ENCODE measurements around the gene PERP. TPM values are rescaled to one million over a fixed set of nuclear protein-coding genes. Genes with fewer than 3 reads are reported as not detected.

PERP gene
- total and polyA plus RNA-seq, 2 of the 4 experiments (the other 2 are of a cell fraction) = 7.7 to 21.4 TPM

- no TSS peak for BruUV-seq (replicated peaks)
- Histone ChIP-seq H4K5ac (ENCODE audit: low read depth, low read length) (no peak overlapping the region), H2AFZ (replicated peaks; ENCODE audit: low read length, poor library complexity) (no peak overlapping the region), H3K9ac (ENCODE audit: low read depth, low read length) (no peak overlapping the region), H3K4me2 (ENCODE audit: low read depth, low read length) (peak overlapping the region; percentile 29), H3K36me3 (ENCODE audit: control insufficient read depth, insufficient read depth, low read length) (peaks cover 4% of the 10 kb centered on the region), H2AK9ac (replicated peaks; ENCODE audit: low read depth, low read length, poor library complexity) (no peak overlapping the region), H3K56ac (ENCODE audit: extremely low read depth, insufficient read depth, low read length) (no peak overlapping the region), H3K9me3 (ENCODE audit: control insufficient read depth, insufficient read depth, low read length) (no peaks in the 10 kb centered on the region), H3K79me1 (ENCODE audit: low read depth in 1 of 2, low read length in 2 of 2) (peaks cover 16 to 37% of the 10 kb centered on the region in 2 experiments), H3K4me1 (ENCODE audit: control insufficient read depth, insufficient read depth, low read length) (peaks cover 19% of the 10 kb centered on the region), H3K27ac (ENCODE audit: insufficient read depth, low read length) (no peak overlapping the region), H3K14ac (replicated peaks; ENCODE audit: low read depth, low read length) (peak overlapping the region; percentile 23; the same call in 1 of the 2 replicates), H3K4ac (ENCODE audit: low read depth, low read length) (peak overlapping the region; percentile 38; the same call in 1 of the 2 replicates), H3K4me3 (ENCODE audit: insufficient read depth, low read depth, low read length) (peak overlapping the region; percentile 1; the same call in 1 of the 2 replicates), H4K91ac (ENCODE audit: insufficient read depth, low read depth, low read length) (no peak overlapping the region), H2BK20ac (ENCODE audit: low read depth, low read length) (no peak overlapping the region), H2BK15ac (ENCODE audit: low read depth, low read length) (no peak overlapping the region), H4K8ac (ENCODE audit: low read depth in 2 of 2, low read length in 2 of 2) (peak overlapping the region in 1 of 2 experiments; percentile 54; a peak in 2 of 4 replicates), H2AK5ac (ENCODE audit: low read depth, low read length) (peak overlapping the region; percentile 80; the same call in 1 of the 2 replicates), H3K9me1 (ENCODE audit: insufficient read depth, low read length) (peaks cover 2% of the 10 kb centered on the region; the same call in 1 of the 2 replicates), H3K23ac (ENCODE audit: low read depth, low read length) (0 out of 2 replicates have a peak overlapping the region, but pooled peaks have one; percentile 36), H3K27me3 (ENCODE audit: control insufficient read depth, insufficient read depth, low read length) (peaks cover 5% of the 10 kb centered on the region; the same call in 1 of the 2 replicates), H4K20me1 (ENCODE audit: insufficient read depth, low read length) (no peaks in the 10 kb centered on the region), H2BK120ac (ENCODE audit: low read depth, low read length) (no peak overlapping the region), H2BK5ac (ENCODE audit: low read depth, low read length, poor library complexity, severe bottlenecking) (no peak overlapping the region), H3K18ac (ENCODE audit: low read depth, low read length) (no peak overlapping the region; the same call in 1 of the 2 replicates)
- TF ChIP-seq CEBPB (IDR thresholded peaks at IDR 0.05; ENCODE audit: low read depth, low read length) (0 out of 2 replicates have a peak, but pooled peaks have one; percentile 26), CHD1 (IDR thresholded peaks at IDR 0.05; ENCODE audit: low read depth, low read length) (no peak)
- ChIA-PET CTCF (no interaction called here), POLR2A (ENCODE audit: unreplicated experiment) (interaction anchor here (0.6 kb wide), 1 partner anchor 397 kb away, joined by 3 read pairs; no protein-coding TSS in a partner anchor)
- dilution Hi-C loops (cut with HindIII; ENCODE audit: low sequenced_read_pairs, unreplicated experiment) = no loop called here
- ATAC-seq (ENCODE audit: low read depth) = no peak
- WGBS, 2 experiments (ENCODE audit: extremely low coverage in 2 of 2, insufficient read length in 1 of 2) = 95% methylated on average over 4 of the region's 10 CpGs; no CpG with 5 or more reads in 1 of the 2 experiments
- in situ Hi-C loops (cut with MboI; ENCODE audit: low sequenced_read_pairs) = loop anchor here (10.0 to 25.0 kb wide), 2 partner anchors 240 to 1258 kb away; partner anchors contain the start of genes CITED2 and TNFAIP3
- intact Hi-C loops (cut with micrococcal nuclease) = loop anchor here (1.0 to 5.0 kb wide), 2 partner anchors 16 to 237 kb away; partner anchors contain the start of gene TNFAIP3
- no peak for DNase-seq
Observed at GRCh38 chr6:138104618-138105213, 2.5 kb downstream of the PERP start.
